NCI-H1694 treated with DMSO at 0.1 percent for 48 hours (cell line): ENCODE data around the gene FLNB.

Experiments used
- DNase-seq: peaks from one replicate; lab custom pipeline; 2025; lab: John Stamatoyannopoulos, UW

Gene FLNB

GRCh38 chr3:58008141-58009025 lies at the start of gene FLNB:
FLNB (plus strand) TSS chr3:58008422; CDS start chr3:58008565, 143 bp downstream.
- peak; percentile 3 for DNase-seq

GRCh38 chr3:57958642-57959422 lies 49.4 kb upstream of the FLNB start:
- no peak for DNase-seq

DNA sequence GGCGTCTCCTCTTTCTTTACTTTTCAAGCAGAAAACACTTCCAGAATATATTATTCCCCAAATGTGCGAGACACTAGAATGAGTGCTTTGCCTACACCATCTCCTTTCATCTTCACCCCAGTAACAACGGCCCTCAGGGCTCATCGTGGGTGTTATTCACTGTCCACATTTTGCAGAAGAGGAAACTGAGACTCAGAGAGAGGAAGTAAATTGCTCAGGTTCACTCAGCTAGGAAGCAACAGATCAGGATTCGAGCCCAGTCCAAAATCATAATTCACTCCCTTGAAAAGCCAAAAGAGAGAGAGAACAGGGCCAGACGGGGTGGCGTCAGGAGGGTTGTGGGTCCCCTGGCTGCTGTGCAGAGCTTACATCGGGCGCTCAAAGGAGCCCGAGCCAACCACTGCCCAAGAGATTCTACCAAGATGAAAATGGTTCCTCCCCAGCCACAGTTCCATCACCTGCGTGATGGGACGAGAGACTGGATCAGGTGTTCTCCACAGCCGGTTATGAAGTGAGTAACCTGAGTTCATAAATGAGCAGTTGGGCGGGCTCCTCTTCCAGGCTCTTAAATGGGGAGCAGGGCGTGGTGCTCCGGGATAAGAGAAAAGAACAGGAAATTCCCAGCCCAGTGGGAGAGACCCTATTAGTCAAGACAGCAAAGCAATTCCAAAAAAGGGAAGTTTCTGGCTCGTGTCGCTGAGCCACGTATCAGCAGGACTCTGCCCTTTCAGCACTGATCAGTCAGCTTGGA lies 48.6 kb upstream of the FLNB start:
- DNase-seq, result no peak

DNA sequence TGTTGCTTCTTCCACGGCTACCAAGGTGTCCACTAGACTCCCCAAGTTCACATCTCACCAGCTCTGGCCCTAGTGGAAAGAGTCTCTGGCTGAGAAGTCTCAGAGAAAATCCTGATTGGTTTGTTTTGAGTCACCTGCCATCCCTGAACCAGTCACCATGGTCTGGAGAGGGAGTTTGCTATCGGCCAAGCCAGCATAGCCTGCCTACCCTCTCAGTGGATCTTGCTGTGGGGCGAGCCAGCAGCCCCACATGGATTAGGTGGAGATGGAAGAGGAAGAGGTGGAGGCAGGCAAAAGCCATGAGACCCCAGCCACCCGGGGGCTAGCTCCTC lies 48.1 kb upstream of the FLNB start:
- no peak for DNase-seq

- no peak for DNase-seq
Measured at GRCh38 chr3:57961177-57961827, 46.9 kb upstream of the FLNB start.

DNA sequence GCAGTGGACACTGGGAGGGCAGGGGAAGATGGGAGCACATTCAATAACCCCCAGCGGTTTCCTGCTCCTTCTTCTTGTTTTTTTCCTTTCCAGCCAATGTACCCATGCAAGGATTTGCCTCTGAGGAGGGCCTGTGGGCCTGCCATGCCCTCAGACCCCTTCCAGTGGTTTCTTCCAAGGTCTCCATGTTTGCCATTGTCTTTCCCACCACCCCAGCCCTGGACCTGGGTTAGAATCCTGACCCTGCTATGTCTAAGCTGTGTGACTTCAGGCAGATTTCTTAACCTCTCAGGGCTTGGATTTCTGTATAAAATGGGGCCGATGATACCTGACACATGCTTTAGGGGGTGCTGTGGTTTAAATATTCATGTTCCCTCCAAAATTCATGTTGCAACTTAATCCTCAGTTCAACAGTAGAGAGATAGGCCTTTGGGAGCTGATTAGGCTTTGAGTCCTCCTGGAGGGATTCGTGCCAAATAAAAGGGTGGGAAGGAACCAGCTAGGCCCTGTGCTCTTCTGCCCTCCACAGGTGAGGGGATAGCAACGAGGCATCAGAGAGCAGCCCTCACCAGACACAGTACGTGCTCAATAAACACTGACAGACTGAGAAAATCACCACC lies 46.3 kb upstream of the FLNB start:
- no peak for DNase-seq

GRCh38 chr3:57962448-57962834 lies 45.8 kb upstream of the FLNB start:
- no peak for DNase-seq

DNA sequence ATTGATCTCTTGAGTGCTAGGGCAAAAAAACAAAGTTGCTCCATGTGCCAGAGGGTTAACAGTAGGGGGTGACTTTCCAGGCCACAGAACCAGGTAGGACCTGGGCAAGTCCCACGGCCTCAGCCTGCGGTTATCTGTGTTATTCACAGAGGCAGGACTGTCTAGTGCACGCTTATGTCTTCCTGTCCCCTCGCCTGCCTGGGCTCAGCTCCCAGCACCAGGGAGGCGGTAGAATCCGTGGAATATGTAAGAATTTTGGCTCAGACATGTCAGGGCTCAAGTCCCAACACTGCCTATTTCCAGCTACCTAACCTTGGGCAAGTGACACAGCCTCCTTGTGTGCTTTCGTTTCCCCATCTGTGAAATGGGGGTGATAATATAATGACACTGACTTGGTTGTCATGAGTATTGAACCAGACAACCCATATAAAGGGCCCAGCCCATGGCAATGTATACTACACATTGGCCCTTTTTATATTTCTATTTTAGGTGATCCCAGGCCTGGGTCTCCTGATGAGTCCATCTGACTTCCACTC lies 44.3 kb upstream of the FLNB start:
- no peak for DNase-seq

- no peak for DNase-seq
Measured at GRCh38 chr3:57966829-57967228, 41.4 kb upstream of the FLNB start.

DNA sequence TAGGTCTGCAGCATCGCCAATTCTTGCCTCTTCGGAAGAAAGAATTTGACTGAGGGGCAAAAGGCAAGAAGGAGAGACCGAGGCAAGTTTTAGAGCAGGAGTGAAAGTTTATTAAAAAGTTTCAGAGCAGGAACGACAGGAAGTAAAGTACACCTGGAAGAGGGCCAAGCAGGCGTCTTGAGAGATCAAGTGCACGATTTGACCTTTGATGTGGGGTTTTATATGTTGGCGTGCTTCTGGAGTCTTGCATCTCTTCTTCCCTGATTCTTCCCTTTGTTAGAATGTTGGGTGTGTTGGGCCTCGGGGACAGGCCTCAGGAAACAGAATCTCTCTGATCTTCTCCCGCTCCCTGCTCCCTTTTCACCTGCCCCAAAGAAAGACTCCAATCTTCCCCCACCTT lies 40.6 kb upstream of the FLNB start:
- no peak for DNase-seq

- no peak for DNase-seq
Measured at GRCh38 chr3:57968501-57968900, 39.7 kb upstream of the FLNB start.

GRCh38 chr3:57971975-57972374 lies 36.2 kb upstream of the FLNB start:
- no peak for DNase-seq

- DNase-seq, result no peak
Measured at GRCh38 chr3:57972531-57973111, 35.6 kb upstream of the FLNB start.

DNA sequence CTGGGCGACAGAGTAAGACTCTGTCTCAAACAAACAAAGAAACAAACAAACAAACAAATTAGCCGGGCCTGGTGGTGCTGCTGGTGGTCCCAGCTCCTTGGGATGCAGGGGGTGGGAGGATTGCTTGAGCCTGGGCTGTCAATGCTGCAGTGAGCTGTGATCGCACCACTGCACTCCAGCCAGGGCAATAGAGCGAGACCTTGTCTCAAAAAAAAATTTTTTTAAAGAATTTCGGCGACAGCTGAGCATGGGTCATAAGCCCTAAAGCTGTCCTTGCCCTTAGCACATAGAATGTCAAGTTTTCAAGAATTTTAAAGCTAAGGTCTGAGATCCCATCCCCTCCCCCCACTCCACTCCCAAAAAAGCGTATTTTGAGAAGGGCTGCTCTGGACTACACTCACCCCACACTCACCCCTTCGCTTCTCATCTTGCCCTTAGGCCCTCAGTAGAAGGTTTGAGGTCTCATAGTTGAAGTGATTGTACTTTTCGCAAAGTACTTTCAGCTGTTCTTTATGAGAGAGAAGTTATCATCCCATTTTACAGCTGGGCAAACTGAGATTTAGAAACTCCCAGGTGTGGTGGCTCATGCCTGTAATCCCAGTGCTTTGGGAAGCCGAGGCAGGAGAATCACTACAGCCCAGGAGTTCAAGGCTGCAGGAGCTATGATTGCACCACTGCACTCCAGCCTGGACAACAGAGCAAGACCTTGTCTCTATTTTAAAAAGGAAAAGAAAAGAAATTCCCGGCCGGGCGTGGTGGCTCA lies 34.3 kb upstream of the FLNB start:
- DNase-seq, result no peak

GRCh38 chr3:57974796-57975388 lies 33.3 kb upstream of the FLNB start:
- no peak for DNase-seq

DNA sequence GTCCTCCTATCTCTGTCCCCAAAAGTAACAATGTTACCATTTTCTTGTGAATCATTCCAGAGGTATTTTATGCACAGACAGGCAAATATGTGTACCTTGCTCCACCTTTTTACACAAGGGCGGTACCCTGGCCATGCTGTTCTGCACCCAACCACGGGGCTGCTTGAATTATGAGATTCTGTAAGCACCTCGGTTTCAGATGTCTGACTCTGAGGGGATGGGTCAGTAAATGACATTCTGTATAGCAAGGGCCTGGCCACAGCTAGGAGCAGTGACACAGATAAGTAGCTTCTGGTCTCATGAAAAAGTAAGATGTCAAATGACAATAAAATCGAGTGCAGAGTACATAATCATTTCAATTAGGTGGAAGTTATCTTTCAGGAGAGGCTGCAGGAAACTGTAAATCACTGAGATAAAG lies 30.4 kb upstream of the FLNB start:
- no peak for DNase-seq

- no peak for DNase-seq
Measured at GRCh38 chr3:57978316-57978715, 29.9 kb upstream of the FLNB start.

DNA sequence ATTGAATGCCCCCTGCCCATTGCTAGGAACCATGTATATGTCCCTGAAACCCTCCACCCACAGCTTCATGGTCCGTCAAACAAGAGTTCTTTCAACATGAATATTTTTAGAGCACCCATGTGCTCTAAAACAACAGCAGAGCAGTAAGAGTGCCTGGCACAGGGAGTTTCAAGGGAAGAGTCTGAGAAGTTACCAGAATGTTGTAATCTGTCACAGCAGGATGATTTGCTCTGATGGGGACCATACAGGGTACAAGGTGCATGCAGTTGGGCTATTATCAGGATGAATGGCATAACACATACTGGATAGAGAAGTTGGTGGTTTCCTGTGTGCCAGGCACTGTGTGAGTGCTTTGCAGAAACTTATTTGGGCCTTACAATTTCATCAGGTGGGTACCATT lies 27.8 kb upstream of the FLNB start:
- DNase-seq, result no peak

DNA sequence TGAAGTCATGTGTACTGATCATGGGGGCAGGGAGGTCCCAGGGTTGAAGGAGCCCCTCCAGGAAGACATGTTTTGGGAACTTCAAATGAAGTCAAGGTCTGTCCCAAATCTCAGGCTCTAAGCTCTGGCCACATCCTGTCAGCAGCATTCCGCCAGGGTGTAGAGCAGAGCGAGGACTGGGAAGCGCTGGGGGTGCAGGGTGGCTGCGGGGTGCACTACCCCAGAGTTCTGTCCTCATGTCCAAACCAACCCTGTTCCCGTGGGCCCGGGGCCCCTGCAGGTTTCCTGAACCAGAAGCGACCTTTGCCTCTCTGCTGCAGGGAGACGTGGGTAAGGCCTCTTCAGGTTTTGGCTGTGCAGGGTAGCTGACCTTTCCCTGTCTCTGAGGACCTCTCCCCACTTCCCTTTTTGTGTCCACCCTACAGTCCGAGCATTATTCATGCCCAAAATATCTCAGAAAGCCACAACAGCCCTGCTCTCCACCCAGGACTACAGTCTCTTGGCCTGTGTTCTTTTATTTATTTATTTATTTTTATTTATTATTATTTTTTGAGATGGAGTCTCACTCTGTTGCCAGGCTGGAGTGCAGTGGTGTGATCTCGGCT lies 26.6 kb upstream of the FLNB start:
- no peak for DNase-seq
